H1 (cell line): ENCODE results near the gene CXorf49. TPM values are rescaled to one million over a fixed set of nuclear protein-coding genes. Genes with fewer than 3 reads are reported as not detected.
A peak's percentile ranks its signal among the peaks of the same experiment; 100 is the strongest.
"Not testable (repeated sequence)": the region's sequence is repeated elsewhere in the genome, so short reads cannot be mapped to it uniquely, and the experiment has no call there.

Experiments used
- CTCF ChIA-PET: fragments of 300-600 bp; sonication (Branson Sonifier 250); formaldehyde crosslinking; loops from one replicate; lab custom pipeline; 2021; ENCODE audit not compliant: partially characterized antibody; lab: Charles Lee
- POLR2A ChIA-PET: fragments of 300-600 bp; sonication (Branson Sonifier 250); formaldehyde crosslinking; loops from one replicate; lab custom pipeline; 2021; ENCODE audit warnings: inconsistent platforms; ENCODE audit not compliant: partially characterized antibody; lab: Charles Lee
- DNase-seq, 2 experiments: peaks; one replicate each; pipeline versions ENCODE4 v3.0.0 to v3.0.0-alpha.2; 2010 to 2022; ENCODE audit warnings: low spot score in 2 of 2, low read depth in 1 of 2, mixed read lengths in 1 of 2
- FAIRE-seq: peaks from 2 replicates; lab custom pipeline; 2011; peaks lifted over from hg19 to GRCh38; lab: Jason Lieb, UNC
- H2AFZ ChIP-seq: 2 replicates; pipeline ENCODE4 v1.8.1; 2012; ENCODE audit warnings: low read length, inconsistent platforms
- H2AK5ac ChIP-seq: 2 replicates; pipeline ENCODE4 v1.6.1; 2013; ENCODE audit warnings: low read depth, low read length
- H2BK120ac ChIP-seq: replicated peaks from 2 replicates; pipeline ENCODE3; 2013; ENCODE audit warnings: low read depth, low read length, inconsistent platforms
- H2BK12ac ChIP-seq: 2 replicates; pipeline ENCODE4 v1.6.1; 2013; ENCODE audit warnings: low read depth, low read length
- H2BK15ac ChIP-seq: 2 replicates; pipeline ENCODE4 v1.6.1; 2013; ENCODE audit warnings: low read length
- H2BK20ac ChIP-seq: 2 replicates; pipeline ENCODE4 v1.6.1; 2013; ENCODE audit warnings: low read length
- H2BK5ac ChIP-seq: 2 replicates; pipeline ENCODE4 v1.6.1; 2013; ENCODE audit warnings: low read depth, low read length
- H3K14ac ChIP-seq: 2 replicates; pipeline ENCODE4 v1.6.1; 2013; ENCODE audit warnings: inconsistent platforms; ENCODE audit not compliant: insufficient read length
- H3K18ac ChIP-seq: 2 replicates; pipeline ENCODE4 v1.6.1; 2013; ENCODE audit warnings: low read length; ENCODE audit errors: extremely low read depth
- H3K23ac ChIP-seq: 2 replicates; pipeline ENCODE4 v1.6.1; 2013; ENCODE audit warnings: inconsistent platforms; ENCODE audit not compliant: insufficient read length
- H3K23me2 ChIP-seq: 2 replicates; pipeline ENCODE4 v1.6.1; 2013; ENCODE audit warnings: low read depth, low read length
- H3K27ac ChIP-seq: 2 replicates; pipeline ENCODE4 v1.6.1; 2011; ENCODE audit warnings: low read depth, low read length, inconsistent platforms
- H3K27me3 ChIP-seq, 4 experiments: replicated peaks in 1 of 4; 1 replicate in 1 of 4; 2 replicates in 3 of 4; pipeline versions ENCODE4 v1.6.1 to v1.8.1; 2011 to 2013; ENCODE audit warnings: low read length in 3 of 4, mild to moderate bottlenecking in 3 of 4, inconsistent platforms in 2 of 4, mixed read lengths in 2 of 4, moderate library complexity in 1 of 4; ENCODE audit not compliant: control insufficient read depth in 3 of 4, insufficient read depth in 3 of 4; ENCODE audit errors: extremely low read depth in 1 of 4
- H3K36me3 ChIP-seq, 4 experiments: 2 replicates each; pipeline versions ENCODE4 v1.6.1 to v1.8.1; 2011 to 2013; ENCODE audit warnings: mild to moderate bottlenecking in 4 of 4, low read length in 3 of 4, moderate library complexity in 2 of 4, control low read depth in 1 of 4, inconsistent platforms in 1 of 4; ENCODE audit not compliant: insufficient read depth in 4 of 4, control insufficient read depth in 2 of 4
- H3K4ac ChIP-seq: replicated peaks from 2 replicates; pipeline ENCODE3; 2013; ENCODE audit warnings: low read length, low read depth, mixed read lengths, inconsistent platforms; ENCODE audit not compliant: insufficient read length
- H3K4me1 ChIP-seq, 4 experiments: replicated peaks in 1 of 4; 1 replicate in 1 of 4; 2 replicates in 3 of 4; pipeline versions ENCODE4 v1.6.1 to v1.8.1; 2011 to 2013; ENCODE audit warnings: low read length in 3 of 4, inconsistent platforms in 2 of 4, mixed read lengths in 1 of 4; ENCODE audit not compliant: insufficient read depth in 4 of 4, control insufficient read depth in 3 of 4
- H3K4me2 ChIP-seq, 2 experiments: 2 replicates each; pipeline versions ENCODE4 v1.6.1 to v1.8.1; 2011 to 2013; ENCODE audit warnings: low read depth in 2 of 2, low read length in 2 of 2, control low read depth in 1 of 2, inconsistent platforms in 1 of 2, mild to moderate bottlenecking in 1 of 2; ENCODE audit not compliant: insufficient read depth in 1 of 2
- H3K4me3 ChIP-seq, 4 experiments: fragments of 200-600, 300-600 bp in 1 of 4; sonication (generic), shearing (Covaris generic), sonication (Bioruptor Twin) in 1 of 4; 2 replicates each; pipeline versions ENCODE4 v1.5.1 to v1.8.1; 2011 to 2016; ENCODE audit warnings: low read length in 4 of 4, low read depth in 3 of 4, control low read depth in 2 of 4, inconsistent platforms in 2 of 4, mild to moderate bottlenecking in 2 of 4, mixed read lengths in 1 of 4, moderate library complexity in 1 of 4; ENCODE audit not compliant: insufficient read depth in 2 of 4; ENCODE audit errors: extremely low read depth in 1 of 4
- H3K56ac ChIP-seq: replicated peaks from 2 replicates; pipeline ENCODE3; 2013; ENCODE audit warnings: low read depth, mild to moderate bottlenecking, mixed read lengths, low read length, inconsistent platforms; ENCODE audit not compliant: insufficient read length
- H3K79me1 ChIP-seq: 2 replicates; pipeline ENCODE4 v1.6.1; 2013; ENCODE audit warnings: low read depth, low read length, control low read depth
- H3K79me2 ChIP-seq, 2 experiments: 2 replicates each; pipeline versions ENCODE4 v1.6.1 to v1.8.1; 2012 to 2013; ENCODE audit warnings: low read length in 2 of 2, mild to moderate bottlenecking in 2 of 2, inconsistent platforms in 1 of 2; ENCODE audit not compliant: insufficient read depth in 2 of 2, control insufficient read depth in 1 of 2
- H3K9ac ChIP-seq, 4 experiments: replicated peaks in 1 of 4; 1 replicate in 1 of 4; 2 replicates in 3 of 4; pipeline versions ENCODE4 v1.6.1 to v1.8.1; 2011 to 2013; ENCODE audit warnings: low read depth in 3 of 4, low read length in 3 of 4, control low read depth in 2 of 4, mild to moderate bottlenecking in 2 of 4, moderate library complexity in 2 of 4, inconsistent platforms in 1 of 4; ENCODE audit errors: extremely low read depth in 1 of 4
- H3K9me3 ChIP-seq, 2 experiments: 2 replicates each; pipeline versions ENCODE4 v1.6.1 to v1.8.1; 2012 to 2013; ENCODE audit warnings: mild to moderate bottlenecking in 2 of 2, moderate library complexity in 2 of 2, control low read depth in 1 of 2, inconsistent platforms in 1 of 2, low read depth in 1 of 2, low read length in 1 of 2, mixed read lengths in 1 of 2; ENCODE audit not compliant: insufficient read depth in 2 of 2
- H4K20me1 ChIP-seq, 2 experiments: replicated peaks in 1 of 2; 2 replicates each; pipeline versions ENCODE3 to v1.8.1; 2011 to 2013; ENCODE audit warnings: inconsistent platforms in 2 of 2, low read length in 2 of 2, mild to moderate bottlenecking in 1 of 2; ENCODE audit not compliant: insufficient read depth in 2 of 2, control insufficient read depth in 1 of 2
- H4K5ac ChIP-seq: 2 replicates; pipeline ENCODE4 v1.6.1; 2013; ENCODE audit warnings: low read length, low read depth, mixed read lengths, inconsistent platforms; ENCODE audit not compliant: insufficient read length
- H4K8ac ChIP-seq: 2 replicates; pipeline ENCODE4 v1.8.0; 2013; ENCODE audit warnings: mild to moderate bottlenecking, moderate library complexity, low read length, inconsistent platforms; ENCODE audit not compliant: insufficient read depth; ENCODE audit errors: extremely low read depth
- H4K91ac ChIP-seq: replicated peaks from 2 replicates; pipeline ENCODE3; 2013; ENCODE audit warnings: low read length, mixed read lengths, inconsistent platforms; ENCODE audit not compliant: insufficient read length
- CTCF ChIP-seq, 3 experiments: IDR thresholded peaks; 1 replicate in 2 of 3; 2 replicates in 1 of 3; pipeline versions ENCODE4 v1.5.1 to v1.6.1; 2011; ENCODE audit warnings: low read length in 3 of 3, mild to moderate bottlenecking in 3 of 3, inconsistent platforms in 2 of 3, low read depth in 1 of 3, moderate library complexity in 1 of 3; ENCODE audit not compliant: insufficient read depth in 1 of 3; ENCODE audit errors: control extremely low read depth in 1 of 3
- RAD21 ChIP-seq, 2 experiments: IDR thresholded peaks in 1 of 2; conservative IDR thresholded peaks in 1 of 2; 2 replicates each; pipeline ENCODE4 v1.6.1; 2011; ENCODE audit warnings: low read depth in 2 of 2, low read length in 2 of 2, improper control_type of control experiment in 1 of 2, inconsistent platforms in 1 of 2, mild to moderate bottlenecking in 1 of 2, moderate library complexity in 1 of 2
- WGBS, 2 experiments: shearing (Covaris generic) in 1 of 2; methylation state at CpG; one replicate each; pipeline versions ENCODE4 v1.1.6 to v1.1.7; 2013 to 2015; ENCODE audit warnings: low lambda C conversion rate in 2 of 2, mixed read lengths in 2 of 2, inconsistent platforms in 1 of 2, low coverage in 1 of 2, missing lambda C conversion rate in 1 of 2; ENCODE audit not compliant: insufficient replicate concordance in 2 of 2, insufficient coverage in 1 of 2, insufficient read length in 1 of 2; ENCODE audit errors: extremely low coverage in 1 of 2, missing lambda C conversion rate in 1 of 2; 5-methylcytosine and 5-hydroxymethylcytosine counted together
- polyA plus RNA-seq, 7 experiments: library from polyadenylated mRNA; depleted of rRNA in 3 of 7; stranded (reverse) in 5 of 7; unstranded in 2 of 7; fragments of >200 nt in 5 of 7; fragments of 200-250 nt in 2 of 7; gene quantifications; 1 replicate in 5 of 7; 2 replicates in 1 of 7; 4 replicates in 1 of 7; pipeline versions ENCODE4 v1.2.1 to v1.2.3, GENCODE V29; 2011 to 2013; ENCODE audit warnings: missing spikeins in 2 of 7, mixed read lengths in 2 of 7
- total RNA-seq: library from RNA; stranded (reverse); fragmentation: NEBNext Ultra II Directional; extraction: Animal tissue kit (Norgen Biotek cat#: 25700); gene quantifications from 2 replicates; pipeline ENCODE4 v1.2.1, GENCODE V29; 2021

The CXorf49 gene
- total and polyA plus RNA-seq, 2 of the 8 experiments (the other 6 are each of a cell fraction or from before 2014, with no cell fraction given): not detected

GRCh38 chrX:71669947-71670346 lies 48.1 kb downstream of the CXorf49 start:
- H3K4me2 ChIP-seq, H3K36me3 ChIP-seq, H3K4me1 ChIP-seq, H3K79me2 ChIP-seq, H4K20me1 ChIP-seq, H3K79me1 ChIP-seq, H2BK12ac ChIP-seq, H3K56ac ChIP-seq, H3K27ac ChIP-seq, H4K5ac ChIP-seq, H2BK120ac ChIP-seq, H3K27me3 ChIP-seq, H2BK20ac ChIP-seq, H3K23me2 ChIP-seq, H3K14ac ChIP-seq, DNase-seq, H2AK5ac ChIP-seq, H3K18ac ChIP-seq, H4K91ac ChIP-seq, POLR2A ChIA-PET, H2AFZ ChIP-seq, H3K23ac ChIP-seq, H3K9me3 ChIP-seq, H3K4ac ChIP-seq, H2BK15ac ChIP-seq, H3K9ac ChIP-seq, H3K4me3 ChIP-seq, H4K8ac ChIP-seq, H2BK5ac ChIP-seq: not testable (repeated sequence)
- 30% methylated on average over 5 of the region's 10 CpGs; no CpG with 5 or more reads in 1 of the 2 experiments for WGBS, 2 experiments
- peak; percentile 92 for FAIRE-seq
- CTCF ChIA-PET: interaction anchor here (1.0 to 1.3 kb wide), 2 partner anchors 120 to 190 kb away, joined by 3 to 4 read pairs; no protein-coding TSS in a partner anchor
- TF ChIP-seq CTCF (IDR thresholded peaks at IDR 0.05; ENCODE audit: control extremely low read depth in 1 of 3, insufficient read depth in 1 of 3, low read depth in 1 of 3, low read length in 3 of 3) (peak in 2 of 3 experiments; percentile 58 to 67; a peak in 3 of 4 replicates), RAD21 (IDR thresholded peaks at IDR 0.05 in 1 of 2, conservative IDR thresholded peaks at IDR 0.05 in 1 of 2; ENCODE audit: low read depth in 2 of 2, low read length in 2 of 2) (peak; percentile 64)
